Neural progenitor cell (in vitro differentiated cells): ENCODE measurements around the gene SLC6A3.

Source experiments
- EZH2 ChIP-seq: fragments of 200-600 bp; sonication (generic); IDR thresholded peaks from 2 replicates; pipeline ENCODE4 v1.6.1; 2017; ENCODE audit warnings: antibody characterized with exemption, mild to moderate bottlenecking, moderate library complexity
- TF ChIP-seq, protein P1 (sequence below): fragments of 200-600 bp; sonication (generic); IDR thresholded peaks from 2 replicates; pipeline ENCODE4 v1.5.1; 2017; ENCODE audit warnings: antibody characterized with exemption, mild to moderate bottlenecking

DNA sequence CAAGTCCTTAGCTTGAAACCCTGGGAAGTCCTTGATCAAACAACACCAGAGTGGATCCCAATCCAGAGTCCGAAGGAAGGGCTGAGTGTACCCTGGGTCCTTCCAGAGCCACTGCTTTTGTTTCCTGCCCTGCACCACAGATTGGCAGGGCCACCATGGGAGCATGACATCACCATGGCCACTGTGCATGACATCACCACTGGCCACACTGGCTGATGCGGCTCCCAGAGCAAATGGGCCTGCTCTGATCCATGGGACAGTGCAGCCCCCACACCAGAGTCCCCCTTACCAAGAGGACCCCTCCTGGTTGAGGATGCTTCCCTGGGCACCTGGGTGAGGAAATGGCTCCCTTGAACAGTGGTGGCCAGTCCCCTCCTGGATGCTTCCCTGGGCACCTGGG is 9.9 kb downstream of the SLC6A3 start:
- TF ChIP-seq, protein P1, sequence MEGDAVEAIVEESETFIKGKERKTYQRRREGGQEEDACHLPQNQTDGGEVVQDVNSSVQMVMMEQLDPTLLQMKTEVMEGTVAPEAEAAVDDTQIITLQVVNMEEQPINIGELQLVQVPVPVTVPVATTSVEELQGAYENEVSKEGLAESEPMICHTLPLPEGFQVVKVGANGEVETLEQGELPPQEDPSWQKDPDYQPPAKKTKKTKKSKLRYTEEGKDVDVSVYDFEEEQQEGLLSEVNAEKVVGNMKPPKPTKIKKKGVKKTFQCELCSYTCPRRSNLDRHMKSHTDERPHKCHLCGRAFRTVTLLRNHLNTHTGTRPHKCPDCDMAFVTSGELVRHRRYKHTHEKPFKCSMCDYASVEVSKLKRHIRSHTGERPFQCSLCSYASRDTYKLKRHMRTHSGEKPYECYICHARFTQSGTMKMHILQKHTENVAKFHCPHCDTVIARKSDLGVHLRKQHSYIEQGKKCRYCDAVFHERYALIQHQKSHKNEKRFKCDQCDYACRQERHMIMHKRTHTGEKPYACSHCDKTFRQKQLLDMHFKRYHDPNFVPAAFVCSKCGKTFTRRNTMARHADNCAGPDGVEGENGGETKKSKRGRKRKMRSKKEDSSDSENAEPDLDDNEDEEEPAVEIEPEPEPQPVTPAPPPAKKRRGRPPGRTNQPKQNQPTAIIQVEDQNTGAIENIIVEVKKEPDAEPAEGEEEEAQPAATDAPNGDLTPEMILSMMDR = no peak
- no peak for TF ChIP-seq EZH2
